GM19035 (cell line): ENCODE measurements around the gene DDIAS.
"Not testable (repeated sequence)": the region's sequence is repeated elsewhere in the genome, so short reads cannot be mapped to it uniquely, and the experiment has no call there.

Experiments
- ATAC-seq: cut with Tn5 transposase; IDR thresholded peaks from one replicate; pipeline ENCODE4 v1.9.1; 2021; ENCODE audit not compliant: unreplicated experiment

Gene DDIAS

GRCh38 chr11:82967381-82967780, 65.8 kb downstream of the DDIAS start:
- no peak for ATAC-seq

- peak; percentile 99 for ATAC-seq
Measured at GRCh38 chr11:82969811-82970210, 68.3 kb downstream of the DDIAS start.

DNA sequence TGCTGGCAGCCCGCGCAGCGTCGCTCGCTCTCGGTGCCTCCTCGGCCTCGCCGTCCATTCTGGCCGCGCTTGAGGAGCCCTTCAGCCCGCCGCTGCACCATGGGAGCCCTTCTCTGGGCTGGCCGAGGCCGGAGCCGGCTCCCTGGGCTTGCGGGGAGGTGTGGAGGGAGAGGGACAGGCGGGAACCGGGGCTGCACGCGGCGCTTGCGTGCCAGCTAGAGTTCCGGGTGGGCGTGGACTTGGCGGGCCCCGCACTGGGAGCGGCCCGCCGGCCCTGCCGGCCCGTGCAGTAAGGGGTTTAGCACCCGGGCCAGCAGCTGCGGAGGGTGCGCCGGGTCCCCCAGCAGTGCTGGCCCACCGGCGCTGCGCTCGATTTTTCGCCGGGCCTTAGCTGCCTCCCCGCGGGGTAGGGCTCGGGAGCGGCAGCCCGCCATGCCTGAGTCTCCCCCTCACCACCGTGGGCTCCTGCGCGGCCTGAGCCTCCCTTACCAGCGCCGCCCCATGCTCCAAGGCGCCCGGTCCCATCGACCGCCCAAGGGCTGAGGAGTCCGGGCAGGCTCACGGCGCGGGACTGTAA, 69.1 kb downstream of the DDIAS start:
- ATAC-seq = not testable (repeated sequence)

GRCh38 chr11:82971519-82971946, 70.0 kb downstream of the DDIAS start:
- ATAC-seq = not testable (repeated sequence)

GRCh38 chr11:82972103-82972502, 70.6 kb downstream of the DDIAS start:
- no peak for ATAC-seq

GRCh38 chr11:82974135-82974534, 72.6 kb downstream of the DDIAS start:
- ATAC-seq = no peak

DNA sequence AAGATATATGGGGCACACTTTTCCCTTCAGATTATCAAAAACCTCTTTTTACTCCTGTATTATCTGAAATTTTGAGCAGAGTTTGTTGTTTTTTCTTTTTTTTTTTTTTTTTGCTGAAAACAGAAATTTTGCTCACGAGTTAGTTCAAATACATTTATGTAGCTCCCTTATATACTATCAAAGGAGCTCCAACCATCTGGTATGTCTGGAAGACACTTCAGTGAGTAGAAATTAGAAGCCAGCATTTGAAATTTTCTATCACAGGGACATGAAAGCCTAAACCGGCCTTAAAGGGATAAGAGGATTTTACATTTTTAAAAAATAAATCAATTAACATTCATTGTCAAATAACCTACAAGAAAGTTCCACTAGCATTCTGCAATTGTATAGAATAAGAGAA, 73.3 kb downstream of the DDIAS start:
- no peak for ATAC-seq

DNA sequence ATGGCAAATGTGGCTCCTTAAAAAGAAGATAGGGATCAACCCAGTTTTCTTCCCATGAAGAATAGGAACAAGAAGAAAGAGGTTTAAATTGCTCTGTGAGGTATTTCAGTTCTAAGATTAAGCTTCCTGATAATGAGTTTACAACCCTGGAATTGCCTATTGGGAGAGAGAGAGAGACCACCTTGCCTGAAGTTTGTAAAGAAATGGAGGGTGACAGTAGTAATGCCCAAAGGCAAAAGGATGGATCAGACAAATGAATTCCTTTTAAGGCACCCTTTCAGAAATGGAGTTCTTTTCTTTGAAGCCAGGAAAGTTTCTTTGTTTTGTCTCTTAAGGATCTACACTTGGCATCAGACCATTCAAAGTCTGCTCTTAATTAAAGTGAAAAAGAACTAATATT, 74.3 kb downstream of the DDIAS start:
- no peak for ATAC-seq

- ATAC-seq = peak; percentile 42
Measured at GRCh38 chr11:82976786-82977185, 75.2 kb downstream of the DDIAS start.

- peak; percentile 56 for ATAC-seq
Measured at GRCh38 chr11:82978422-82979099, 77.0 kb downstream of the DDIAS start.

DNA sequence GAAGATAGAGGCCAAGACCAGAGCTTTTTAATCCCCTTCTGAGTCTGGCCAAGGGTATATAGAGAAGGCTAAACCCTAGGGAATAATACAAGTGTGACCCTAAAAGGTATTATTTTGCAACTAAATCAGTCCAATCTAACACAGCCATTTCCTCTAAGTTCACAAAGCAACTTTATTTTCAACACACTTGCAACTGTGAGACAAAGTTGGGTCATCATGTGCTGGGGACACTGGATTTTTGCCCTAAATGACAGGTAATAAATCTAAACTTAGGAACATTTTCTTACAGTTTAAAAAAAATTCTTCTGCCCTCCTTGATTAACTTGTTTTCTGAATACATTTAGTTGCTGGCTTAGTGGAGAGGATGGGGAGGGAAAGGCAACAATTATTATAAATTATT, 78.3 kb downstream of the DDIAS start:
- ATAC-seq = no peak

GRCh38 chr11:82980292-82980691, 78.8 kb downstream of the DDIAS start:
- no peak for ATAC-seq

DNA sequence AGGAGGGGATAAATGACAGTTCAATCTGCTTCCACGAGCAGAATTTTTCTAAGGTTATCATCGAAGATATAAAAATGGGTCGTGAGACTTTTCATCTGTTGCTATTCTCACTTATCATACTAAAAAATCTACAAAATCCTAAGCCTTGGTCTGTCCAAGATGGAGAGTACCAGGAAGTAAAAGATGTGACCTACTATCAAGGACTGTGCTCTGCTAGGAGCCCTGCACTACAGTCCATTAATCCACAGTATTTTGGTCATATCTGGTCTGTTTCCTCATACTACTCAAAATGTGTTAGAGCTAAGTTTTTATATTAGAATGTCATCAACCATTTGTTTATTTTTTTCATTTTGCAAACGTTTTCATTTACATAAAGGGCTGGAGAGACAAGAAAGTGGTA, 79.4 kb downstream of the DDIAS start:
- ATAC-seq = no peak

DNA sequence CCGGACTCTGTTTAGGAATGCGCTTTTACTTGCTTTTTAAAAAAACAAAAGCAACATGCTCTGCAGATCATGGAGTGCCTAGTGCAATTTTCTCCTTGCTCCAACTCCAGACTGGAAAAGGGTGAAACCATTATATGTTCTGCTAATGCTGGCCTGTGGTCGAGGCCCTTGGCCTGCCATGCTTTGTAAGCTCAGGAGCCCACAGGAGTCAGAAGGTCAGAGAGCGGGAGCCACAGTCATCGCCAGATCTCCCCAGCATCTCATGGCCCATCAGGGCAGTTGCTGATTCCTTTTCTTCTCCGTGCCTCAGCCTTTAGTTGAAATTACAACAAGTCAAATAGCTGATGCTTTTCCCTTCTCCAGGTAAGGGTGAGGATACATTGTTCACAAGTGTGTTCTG, 80.3 kb downstream of the DDIAS start:
- no peak for ATAC-seq
